ENCODE measurements around the gene TTC28. TPM values are rescaled to one million over a fixed set of nuclear protein-coding genes. Genes with fewer than 3 reads are reported as not detected.

The TTC28 gene
- total and polyA plus RNA-seq, 2 donors (not counting 3 experiments of a cell fraction or from before 2014, with no cell fraction given) = 16.5 to 51.1 TPM

GRCh38 chr22:28005513-28005912 lies 674.1 kb downstream of the TTC28 start:
- Histone ChIP-seq H3K27ac (ENCODE audit: insufficient read depth, low read depth, low read length) (no peak overlapping the region), H3K9me1 (replicated peaks; ENCODE audit: control insufficient read depth, extremely low read depth, insufficient read depth, low read length) (no peaks in the 10 kb centered on the region), H2AFZ (ENCODE audit: low read depth, low read length) (no peak overlapping the region), H4K20me1 (replicated peaks; ENCODE audit: control insufficient read depth, extremely low read depth, insufficient read depth, low read length) (no peaks in the 10 kb centered on the region), H3K4me1 (ENCODE audit: control insufficient read depth, extremely low read depth, insufficient read depth, low read length) (no peaks in the 10 kb centered on the region), H3K36me3 (ENCODE audit: control insufficient read depth in 2 of 2, extremely low read depth in 1 of 2, insufficient read depth in 2 of 2, low read length in 2 of 2) (peaks cover 0 to 8% of the 10 kb centered on the region in 2 experiments), H3K4me2 (ENCODE audit: insufficient read depth, low read length) (no peak overlapping the region), H3K27me3 (ENCODE audit: control insufficient read depth in 2 of 2, insufficient read depth in 2 of 2, low read length in 2 of 2) (no peaks in the 10 kb centered on the region), H3K79me2 (ENCODE audit: control insufficient read depth, insufficient read depth, low read length) (no peaks in the 10 kb centered on the region), H3K9me3 (replicated peaks; ENCODE audit: control insufficient read depth, insufficient read depth, low read length) (no peaks in the 10 kb centered on the region), H3K9ac (replicated peaks; ENCODE audit: extremely low read depth, insufficient read depth, low read length) (no peak overlapping the region), H3K4me3 (replicated peaks in 1 of 3; ENCODE audit: insufficient read depth in 1 of 3, low read depth in 1 of 3, low read length in 3 of 3) (no peak overlapping the region)
- TF ChIP-seq GATA2 (IDR thresholded peaks at IDR 0.05; ENCODE audit: insufficient read depth, insufficient read length, low read depth, low read length) (no peak), EZH2 (IDR thresholded peaks at IDR 0.05; ENCODE audit: borderline replicate concordance, low read depth, low read length, severe bottlenecking) (no peak), MYC (IDR thresholded peaks at IDR 0.05; ENCODE audit: low read depth, low read length) (no peak), MAX (IDR thresholded peaks at IDR 0.05; ENCODE audit: insufficient read depth, insufficient read length) (no peak), CTCF (IDR thresholded peaks at IDR 0.05; ENCODE audit: extremely low read depth in 1 of 2, insufficient read depth in 1 of 2, low read depth in 1 of 2, low read length in 2 of 2) (no peak), POLR2A (IDR thresholded peaks at IDR 0.05; ENCODE audit: low read depth, low read length) (no peak), FOS (IDR thresholded peaks at IDR 0.05; ENCODE audit: borderline replicate concordance, insufficient read depth, low read length) (no peak), JUN (IDR thresholded peaks at IDR 0.05; ENCODE audit: borderline replicate concordance, insufficient read depth, insufficient read length, low read depth) (no peak), POLR2AphosphoS5 (IDR thresholded peaks at IDR 0.05; ENCODE audit: insufficient read depth, low read depth, low read length) (no peak)
- BruUV-seq (replicated peaks) = no TSS peak
- DNase-seq (ENCODE audit: low read depth, low spot score) = no peak
- CTCF ChIA-PET = interaction anchor here (0.8 kb wide), 1 partner anchor 15 kb away, joined by 3 read pairs; no protein-coding TSS in a partner anchor
- no peak for FAIRE-seq
- intact Hi-C loops (cut with micrococcal nuclease) (loop anchor here (5.0 to 10.0 kb wide), 2 partner anchors 203 to 601 kb away; partner anchors contain the start of gene MN1), dilution Hi-C loops (cut with MboI; ENCODE audit: extremely low pct_ligation_motif_present, low sequenced_read_pairs) (no loop called here)
- POLR2A ChIA-PET = no interaction called here

All from endothelial cell of umbilical vein (primary cell).